Ascending aorta (tissue), 2 donors: ENCODE measurements around the gene ATP13A1. TPM values are rescaled to one million over a fixed set of nuclear protein-coding genes. Genes with fewer than 3 reads are reported as not detected.
"Not testable (repeated sequence)": the region's sequence is repeated elsewhere in the genome, so short reads cannot be mapped to it uniquely, and the experiment has no call there.

Experiments
- DNase-seq, 2 donors: peaks; one replicate each; pipeline ENCODE4 v3.0.0-alpha.2; 2019; ENCODE audit warnings: low spot score in 2 of 2
- H3K27ac ChIP-seq, 2 donors: fragments of 200-600 bp; sonication (generic); one replicate each; pipeline ENCODE4 v1.5.1; 2016 to 2017; ENCODE audit warnings: mild to moderate bottlenecking in 1 of 2
- H3K27me3 ChIP-seq: fragments of 200-600 bp; sonication (generic); one replicate; pipeline ENCODE4 v1.5.1; 2017
- H3K36me3 ChIP-seq, 2 donors: fragments of 200-600 bp; sonication (generic); one replicate each; pipeline ENCODE4 v1.5.1; 2016
- H3K4me1 ChIP-seq, 2 donors: fragments of 200-600 bp; sonication (generic); one replicate each; pipeline ENCODE4 v1.5.1; 2016 to 2017; ENCODE audit warnings: mild to moderate bottlenecking in 1 of 2
- H3K4me3 ChIP-seq, 2 donors: fragments of 200-600 bp; sonication (generic); one replicate each; pipeline ENCODE4 v1.5.1; 2016 to 2017; ENCODE audit warnings: mild to moderate bottlenecking in 1 of 2
- H3K9me3 ChIP-seq, 2 donors: fragments of 200-600 bp; sonication (generic); one replicate each; pipeline ENCODE4 v1.5.1; 2016
- CTCF ChIP-seq, 3 experiments: fragments of 200-600 bp in 2 of 3; fragments of 450-650 bp in 1 of 3; sonication (generic) in 2 of 3; IDR thresholded peaks; one replicate each; pipeline ENCODE4 v1.5.1; 2016 to 2019; ENCODE audit warnings: antibody characterized with exemption in 3 of 3, mild to moderate bottlenecking in 1 of 3, moderate library complexity in 1 of 3
- intact Hi-C: fragments of 100-400 bp; cut with DNase I; formaldehyde crosslinking; loops from one replicate; pipeline ENCODE4 v1.15.1; 2023
- total RNA-seq: library from RNA; depleted of rRNA; stranded (reverse); fragments of >200 nt; gene quantifications from one replicate; pipeline ENCODE4 v1.1.0, GENCODE V29; 2016

ATP13A1 gene
- 161 TPM for total RNA-seq

DNA sequence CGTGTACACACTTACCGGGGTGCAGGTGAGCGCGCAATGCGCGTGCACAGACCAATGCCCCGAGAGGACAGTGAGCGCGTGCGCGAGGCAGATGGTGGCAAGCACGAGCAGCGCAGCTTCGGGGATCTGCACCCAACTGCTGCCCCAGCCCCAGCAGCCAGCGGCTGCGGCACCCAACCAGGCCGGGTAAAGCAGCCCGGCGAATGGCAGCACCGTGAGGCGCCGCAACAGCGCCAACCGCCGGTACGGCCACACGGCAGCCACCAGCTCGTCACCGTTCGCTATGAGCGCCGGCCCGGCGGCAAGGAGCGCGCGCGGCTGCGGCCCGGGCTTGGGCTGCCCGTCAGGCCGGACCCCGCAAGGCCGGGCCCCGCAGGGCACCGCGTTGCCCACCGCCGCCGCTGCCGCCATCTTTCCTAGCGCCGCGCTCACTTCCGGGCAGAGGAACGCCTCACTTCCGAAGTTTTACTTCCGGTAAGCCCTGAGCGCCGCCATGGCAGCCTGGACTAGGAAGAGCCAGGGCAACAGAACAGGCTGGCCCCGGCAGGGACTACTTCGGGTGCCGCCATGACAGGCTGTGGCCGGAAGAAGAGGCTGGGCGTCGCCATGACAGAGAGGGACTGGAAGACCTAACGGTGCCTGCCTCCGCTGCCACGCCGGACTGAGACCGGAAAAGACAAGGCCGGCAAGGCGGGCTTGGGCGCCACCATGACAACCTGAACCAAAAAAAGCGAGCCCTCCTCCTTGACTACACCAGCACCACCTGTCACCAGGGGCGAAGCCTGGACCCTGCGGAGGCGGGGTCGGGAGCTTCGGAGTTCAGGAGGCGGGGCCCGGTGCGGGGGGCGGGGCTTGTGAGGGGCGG is at the start of gene ATP13A1:
TSS of gene ATP13A1 (minus strand) at position 421 of the 865 bp plus-strand sequence. CDS start at position 411, 10 bp downstream.
- Histone ChIP-seq H3K27ac (peak within 1 kb of the TSS; percentile 88 to 93), H3K36me3 (peaks cover 11 to 16% of the 10 kb centered on the region in 2 donors), H3K9me3 (no peaks in the 10 kb centered on the region), H3K4me3 (peak within 1 kb of the TSS; percentile 80 to 92), H3K4me1 (peaks cover 6 to 17% of the 10 kb centered on the region in 2 donors), H3K27me3 (no peaks in the 10 kb centered on the region)
- intact Hi-C loops: loop anchor here (1.0 to 10.0 kb wide), 5 partner anchors 113 to 761 kb away; partner anchors contain the start of genes GATAD2A, ZNF682 and ZNF93
- DNase-seq: peak; percentile 87 to 99
- TF ChIP-seq CTCF (IDR thresholded peaks at IDR 0.05): no peak

GRCh38 chr19:19711934-19712828 is 48.7 kb upstream of the ATP13A1 start:
- Histone ChIP-seq H3K4me3 (peak overlapping the region in 1 of 2 donors; percentile 1), H3K27ac (no peak overlapping the region), H3K9me3 (peaks cover 100% of the 10 kb centered on the region in 2 donors), H3K4me1 (no peaks in the 10 kb centered on the region), H3K27me3 (no peaks in the 10 kb centered on the region), H3K36me3 (peaks cover 42 to 76% of the 10 kb centered on the region in 2 donors)
- intact Hi-C loops: no loop called here
- DNase-seq: no peak
- no peak for TF ChIP-seq CTCF (IDR thresholded peaks at IDR 0.05)

GRCh38 chr19:19711306-19711933 is 47.9 kb upstream of the ATP13A1 start:
- intact Hi-C loops: no loop called here
- no peak overlapping the region for H3K27ac ChIP-seq
- H3K9me3 ChIP-seq: peaks cover 100% of the 10 kb centered on the region in 2 donors
- peak overlapping the region in 1 of 2 donors; percentile 1 for H3K4me3 ChIP-seq
- no peak for TF ChIP-seq CTCF (IDR thresholded peaks at IDR 0.05)
- H3K4me1 ChIP-seq: no peaks in the 10 kb centered on the region
- no peak for DNase-seq
- H3K36me3 ChIP-seq: peaks cover 42 to 71% of the 10 kb centered on the region in 2 donors
- no peaks in the 10 kb centered on the region for H3K27me3 ChIP-seq

DNA sequence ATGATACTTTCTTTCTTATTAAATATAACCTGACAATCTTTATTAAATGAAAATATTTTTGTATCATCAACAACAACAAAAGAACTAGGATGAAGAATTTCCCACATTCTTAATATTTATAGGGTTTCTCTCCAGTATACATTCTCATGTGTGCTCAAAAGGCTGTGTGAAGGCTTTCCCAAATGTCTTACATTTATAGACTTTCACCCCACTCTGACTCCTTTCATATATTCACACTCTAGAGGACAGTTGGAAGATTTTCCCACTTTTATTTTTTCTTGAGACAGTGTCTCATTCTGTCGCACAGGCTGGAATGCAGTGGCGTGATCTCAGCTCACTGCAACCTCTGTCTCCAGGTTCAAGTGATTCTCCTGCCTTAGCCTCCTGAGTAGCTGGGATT is 47.0 kb upstream of the ATP13A1 start:
- Histone ChIP-seq H3K9me3 (peaks cover 100% of the 10 kb centered on the region in 2 donors), H3K4me1 (no peaks in the 10 kb centered on the region), H3K27me3 (no peaks in the 10 kb centered on the region), H3K27ac (no peak overlapping the region), H3K4me3 (no peak overlapping the region), H3K36me3 (peaks cover 42 to 68% of the 10 kb centered on the region in 2 donors)
- intact Hi-C loops: no loop called here
- no peak for DNase-seq
- TF ChIP-seq CTCF (IDR thresholded peaks at IDR 0.05): no peak

- H3K36me3 ChIP-seq: peaks cover 8 to 64% of the 10 kb centered on the region in 2 donors
- no peak overlapping the region for H3K4me3 ChIP-seq
- no peak for TF ChIP-seq CTCF (IDR thresholded peaks at IDR 0.05)
- no peak overlapping the region for H3K27ac ChIP-seq
- no peaks in the 10 kb centered on the region for H3K4me1 ChIP-seq
- intact Hi-C loops: no loop called here
- no peaks in the 10 kb centered on the region for H3K27me3 ChIP-seq
- no peak for DNase-seq
- peaks cover 80 to 100% of the 10 kb centered on the region in 2 donors for H3K9me3 ChIP-seq
Measured at GRCh38 chr19:19704836-19705235, 41.4 kb upstream of the ATP13A1 start.

- H3K27ac ChIP-seq, H3K4me3 ChIP-seq, H3K27me3 ChIP-seq, intact Hi-C loops, H3K4me1 ChIP-seq, DNase-seq: not testable (repeated sequence)
- peaks cover 58 to 95% of the 10 kb centered on the region in 2 donors for H3K9me3 ChIP-seq
- peaks cover 8 to 45% of the 10 kb centered on the region in 2 donors for H3K36me3 ChIP-seq
Measured at GRCh38 chr19:19700493-19700892, 37.0 kb upstream of the ATP13A1 start.
